CD8-positive, alpha-beta memory T cell (primary cell): ENCODE data around the gene C16orf92. TPM values are rescaled to one million over a fixed set of nuclear protein-coding genes. Genes with fewer than 3 reads are reported as not detected.
"Not testable (repeated sequence)": the region's sequence is repeated elsewhere in the genome, so short reads cannot be mapped to it uniquely, and the experiment has no call there.

Experiments used
- CTCF ChIA-PET: fragments of 350-600 bp; sonication (Branson Sonifier 250); formaldehyde crosslinking; loops from one replicate; lab custom pipeline; 2021; ENCODE audit warnings: antibody characterized with exemption; lab: Charles Lee
- POLR2A ChIA-PET: fragments of 350-600 bp; sonication (Branson Sonifier 250); formaldehyde crosslinking; loops from one replicate; lab custom pipeline; 2021; ENCODE audit warnings: antibody characterized with exemption; lab: Charles Lee
- DNase-seq, 5 donors: peaks; one replicate each; pipeline versions ENCODE4 v3.0.0 to v3.0.0-alpha.2; 2020 to 2022; ENCODE audit warnings: mixed read lengths in 1 of 5
- H3K27ac ChIP-seq: one replicate; pipeline ENCODE4 v1.7.0; 2013; ENCODE audit warnings: low read depth, mild to moderate bottlenecking, low read length, moderate library complexity
- H3K27me3 ChIP-seq: 2 replicates; pipeline ENCODE4 v1.7.0; 2013; ENCODE audit warnings: low read length, mild to moderate bottlenecking; ENCODE audit not compliant: insufficient read depth, poor library complexity, severe bottlenecking
- H3K36me3 ChIP-seq: 2 replicates; pipeline ENCODE4 v1.7.0; 2013; ENCODE audit warnings: mild to moderate bottlenecking, low read length, moderate library complexity; ENCODE audit not compliant: insufficient read depth
- H3K4me1 ChIP-seq: 2 replicates; pipeline ENCODE4 v1.7.0; 2013; ENCODE audit warnings: mild to moderate bottlenecking, low read length, moderate library complexity; ENCODE audit not compliant: insufficient read depth
- H3K4me3 ChIP-seq: 2 replicates; pipeline ENCODE4 v1.7.0; 2013; ENCODE audit warnings: mild to moderate bottlenecking, low read length
- H3K9me3 ChIP-seq: 2 replicates; pipeline ENCODE4 v1.7.0; 2013; ENCODE audit warnings: mild to moderate bottlenecking, low read length
- H3K27ac Mint-ChIP-seq, 8 donors: one replicate each; pipeline ENCODE4 v1.8.0; 2020 to 2021; ENCODE audit warnings: mixed read lengths in 8 of 8, mild to moderate bottlenecking in 6 of 8, inconsistent platforms in 3 of 8, moderate library complexity in 3 of 8
- H3K27me3 Mint-ChIP-seq, 2 donors: one replicate each; pipeline ENCODE4 v1.8.0; 2020 to 2021; ENCODE audit warnings: mixed read lengths in 2 of 2, mild to moderate bottlenecking in 1 of 2, moderate library complexity in 1 of 2
- H3K36me3 Mint-ChIP-seq, 3 donors: one replicate each; pipeline ENCODE4 v1.8.0; 2020 to 2021; ENCODE audit warnings: mixed read lengths in 3 of 3, inconsistent platforms in 1 of 3, mild to moderate bottlenecking in 1 of 3
- H3K4me1 Mint-ChIP-seq, 3 donors: one replicate each; pipeline ENCODE4 v1.8.0; 2020 to 2021; ENCODE audit warnings: mixed read lengths in 3 of 3, inconsistent platforms in 1 of 3, mild to moderate bottlenecking in 1 of 3
- H3K4me3 Mint-ChIP-seq, 7 donors: one replicate each; pipeline ENCODE4 v1.8.0; 2020 to 2021; ENCODE audit warnings: mixed read lengths in 7 of 7, mild to moderate bottlenecking in 6 of 7, moderate library complexity in 4 of 7, inconsistent platforms in 2 of 7
- H3K9me3 Mint-ChIP-seq, 5 donors: one replicate each; pipeline ENCODE4 v1.8.0; 2020 to 2022; ENCODE audit warnings: mixed read lengths in 5 of 5, mild to moderate bottlenecking in 3 of 5, moderate library complexity in 2 of 5, inconsistent platforms in 1 of 5
- polyA plus RNA-seq: library from polyadenylated mRNA; unstranded; fragments of 300-500 nt; fragmentation: Illumina TruSeq; gene quantifications from one replicate; pipeline ENCODE4 v1.2.3, GENCODE V29; 2021
- total RNA-seq, 2 experiments: library from RNA; stranded (reverse); gene quantifications; one replicate each; pipeline ENCODE4 v1.2.3, GENCODE V29; 2021

The C16orf92 gene
- total and polyA plus RNA-seq, 3 experiments from 2014 or later = not detected

- H3K9me3 ChIP-seq, H3K27ac ChIP-seq, DNase-seq, H3K4me3 ChIP-seq, POLR2A ChIA-PET, H3K4me3 Mint-ChIP-seq, H3K36me3 Mint-ChIP-seq, H3K27ac Mint-ChIP-seq, H3K4me1 ChIP-seq, H3K36me3 ChIP-seq, H3K4me1 Mint-ChIP-seq, H3K27me3 ChIP-seq, H3K9me3 Mint-ChIP-seq: not testable (repeated sequence)
- H3K27me3 Mint-ChIP-seq = peaks cover 3 to 15% of the 10 kb centered on the region in 2 donors
- CTCF ChIA-PET = interaction anchor here (1.0 kb wide), 1 partner anchor 24 kb away, joined by 3 read pairs; the partner anchor contains the start of gene ALDOA
Observed at GRCh38 chr16:30040690-30041089, 17.7 kb downstream of the C16orf92 start.

- Histone ChIP-seq H3K27me3 (no peaks in the 10 kb centered on the region), H3K9me3 (no peaks in the 10 kb centered on the region), H3K4me3 (no peak overlapping the region), H3K4me1 (no peaks in the 10 kb centered on the region), H3K36me3 (no peaks in the 10 kb centered on the region), H3K27ac (no peak overlapping the region)
- H3K36me3 Mint-ChIP-seq = no peaks in the 10 kb centered on the region
- no peaks in the 10 kb centered on the region for H3K9me3 Mint-ChIP-seq
- ChIA-PET CTCF (interaction anchor here (0.6 to 3.4 kb wide), 3 partner anchors 9 to 81 kb away, joined by 3 to 19 read pairs (median 3); partner anchors contain the start of gene TLCD3B), POLR2A (no interaction called here)
- no peak overlapping the region for H3K4me3 Mint-ChIP-seq
- peaks cover 3 to 11% of the 10 kb centered on the region in 2 donors for H3K27me3 Mint-ChIP-seq
- no peaks in the 10 kb centered on the region for H3K4me1 Mint-ChIP-seq
- DNase-seq = no peak
- peak overlapping the region in 1 of 8 donors; percentile 47 for H3K27ac Mint-ChIP-seq
Observed at GRCh38 chr16:30041841-30042240, 18.8 kb downstream of the C16orf92 start.

- Mint-ChIP-seq H3K36me3 (no peaks in the 10 kb centered on the region), H3K4me3 (no peak overlapping the region), H3K9me3 (no peaks in the 10 kb centered on the region), H3K4me1 (peaks cover 0 to 2% (median 0%) of the 10 kb centered on the region in 3 donors), H3K27ac (peak overlapping the region in 1 of 8 donors; percentile 61), H3K27me3 (peaks cover 3 to 7% of the 10 kb centered on the region in 2 donors)
- Histone ChIP-seq H3K4me3 (no peak overlapping the region), H3K9me3 (no peaks in the 10 kb centered on the region), H3K36me3 (no peaks in the 10 kb centered on the region), H3K27ac (no peak overlapping the region), H3K27me3 (no peaks in the 10 kb centered on the region), H3K4me1 (no peaks in the 10 kb centered on the region)
- no peak for DNase-seq
- ChIA-PET CTCF (no interaction called here), POLR2A (no interaction called here)
Observed at GRCh38 chr16:30046178-30046577, 23.2 kb downstream of the C16orf92 start.

- no peak overlapping the region for H3K4me3 Mint-ChIP-seq
- Histone ChIP-seq H3K27me3 (no peaks in the 10 kb centered on the region), H3K27ac (no peak overlapping the region), H3K4me1 (no peaks in the 10 kb centered on the region), H3K4me3 (no peak overlapping the region), H3K9me3 (no peaks in the 10 kb centered on the region), H3K36me3 (no peaks in the 10 kb centered on the region)
- POLR2A ChIA-PET = no interaction called here
- CTCF ChIA-PET = interaction anchor here (1.1 kb wide), 1 partner anchor 14 kb away, joined by 4 read pairs; no protein-coding TSS in a partner anchor
- H3K27ac Mint-ChIP-seq = no peak overlapping the region
- peaks cover 2 to 6% of the 10 kb centered on the region in 2 donors for H3K27me3 Mint-ChIP-seq
- H3K36me3 Mint-ChIP-seq = no peaks in the 10 kb centered on the region
- no peaks in the 10 kb centered on the region for H3K9me3 Mint-ChIP-seq
- no peak for DNase-seq
- peaks cover 0 to 4% (median 0%) of the 10 kb centered on the region in 3 donors for H3K4me1 Mint-ChIP-seq
Observed at GRCh38 chr16:30046588-30046987, 23.6 kb downstream of the C16orf92 start.

GRCh38 chr16:30049871-30050270, 26.9 kb downstream of the C16orf92 start:
- no peak for DNase-seq
- H3K27me3 Mint-ChIP-seq = no peaks in the 10 kb centered on the region
- POLR2A ChIA-PET = interaction anchor here (1.0 kb wide), 1 partner anchor 22 kb away, joined by 5 read pairs; no protein-coding TSS in a partner anchor

GRCh38 chr16:30051518-30051917, 28.5 kb downstream of the C16orf92 start:
- peaks cover 6% of the 10 kb centered on the region for H3K4me1 ChIP-seq

More at GRCh38 chr16:30049871-30050270, 26.9 kb downstream of the C16orf92 start:
- Histone ChIP-seq H3K36me3 (no peaks in the 10 kb centered on the region), H3K4me1 (peaks cover 6% of the 10 kb centered on the region), H3K27me3 (no peaks in the 10 kb centered on the region), H3K4me3 (no peak overlapping the region), H3K9me3 (no peaks in the 10 kb centered on the region), H3K27ac (no peak overlapping the region)
- Mint-ChIP-seq H3K27ac (peak overlapping the region in 1 of 8 donors; percentile 67), H3K4me3 (no peak overlapping the region), H3K36me3 (no peaks in the 10 kb centered on the region), H3K4me1 (peaks cover 0 to 17% (median 11%) of the 10 kb centered on the region in 3 donors), H3K9me3 (no peaks in the 10 kb centered on the region)
- CTCF ChIA-PET = interaction anchor here (1.0 to 1.5 kb wide), 3 partner anchors 17 to 43 kb away, joined by 3 read pairs; partner anchors contain the start of gene TLCD3B

GRCh38 chr16:30052671-30053372, 29.8 kb downstream of the C16orf92 start:
- peak overlapping the region; percentile 67 for H3K4me3 ChIP-seq
- H3K27me3 ChIP-seq = no peaks in the 10 kb centered on the region
- H3K27ac Mint-ChIP-seq = peak overlapping the region in 5 of 8 donors; percentile 32 to 75 (median 63)
- H3K4me3 Mint-ChIP-seq = peak overlapping the region; percentile 83 to 92 (median 87)
- H3K9me3 ChIP-seq = no peaks in the 10 kb centered on the region
- H3K4me1 Mint-ChIP-seq = peaks cover 0 to 22% (median 12%) of the 10 kb centered on the region in 3 donors
- no peaks in the 10 kb centered on the region for H3K27me3 Mint-ChIP-seq
- peak; percentile 78 to 91 (median 82) for DNase-seq
- peaks cover 6% of the 10 kb centered on the region for H3K4me1 ChIP-seq
- ChIA-PET CTCF (interaction anchor here (0.8 kb wide), 1 partner anchor 21 kb away, joined by 3 read pairs; no protein-coding TSS in a partner anchor), POLR2A (interaction anchor here (1.6 kb wide), 1 partner anchor 13 kb away, joined by 10 read pairs; the partner anchor contains the start of gene ALDOA)
- H3K36me3 ChIP-seq = no peaks in the 10 kb centered on the region
- H3K27ac ChIP-seq = peak overlapping the region; percentile 54
- no peaks in the 10 kb centered on the region for H3K36me3 Mint-ChIP-seq
- H3K9me3 Mint-ChIP-seq = no peaks in the 10 kb centered on the region

More at GRCh38 chr16:30051518-30051917, 28.5 kb downstream of the C16orf92 start:
- Histone ChIP-seq H3K4me3 (no peak overlapping the region), H3K27ac (no peak overlapping the region), H3K9me3 (no peaks in the 10 kb centered on the region), H3K27me3 (no peaks in the 10 kb centered on the region), H3K36me3 (no peaks in the 10 kb centered on the region)
- Mint-ChIP-seq H3K27me3 (no peaks in the 10 kb centered on the region), H3K9me3 (no peaks in the 10 kb centered on the region), H3K27ac (peak overlapping the region in 4 of 8 donors; percentile 51 to 78 (median 77)), H3K4me1 (peaks cover 0 to 22% (median 12%) of the 10 kb centered on the region in 3 donors), H3K4me3 (peak overlapping the region; percentile 46 to 74 (median 67)), H3K36me3 (no peaks in the 10 kb centered on the region)
- ChIA-PET CTCF (interaction anchor here (1.2 kb wide), 1 partner anchor 12 kb away, joined by 3 read pairs; no protein-coding TSS in a partner anchor), POLR2A (no interaction called here)
- no peak for DNase-seq
